GM12801 (cell line): Measurements from ENCODE around the gene SLC25A4.
A peak's percentile ranks its signal among the peaks of the same experiment; 100 is the strongest.

Experiments
- CTCF ChIP-seq: IDR thresholded peaks from one replicate; pipeline ENCODE4 v1.5.1; 2011; ENCODE audit warnings: control low read depth; ENCODE audit not compliant: insufficient read length; ENCODE audit errors: extremely low read depth

Gene SLC25A4

GRCh38 chr4:185183622-185184281, 40.7 kb downstream of the SLC25A4 start:
- TF ChIP-seq CTCF, result peak; percentile 56

- no peak for TF ChIP-seq CTCF
Measured at GRCh38 chr4:185186769-185187168, 43.7 kb downstream of the SLC25A4 start.

GRCh38 chr4:185189606-185190305, 46.7 kb downstream of the SLC25A4 start:
- no peak for TF ChIP-seq CTCF

GRCh38 chr4:185190306-185190856, 47.3 kb downstream of the SLC25A4 start:
- no peak for TF ChIP-seq CTCF

GRCh38 chr4:185192059-185192458, 49.0 kb downstream of the SLC25A4 start:
- TF ChIP-seq CTCF, result no peak

GRCh38 chr4:185194924-185195888, 52.1 kb downstream of the SLC25A4 start:
- TF ChIP-seq CTCF, result no peak

- TF ChIP-seq CTCF, result no peak
Measured at GRCh38 chr4:185196437-185196836, 53.4 kb downstream of the SLC25A4 start.
